MM.1S (cell line): ENCODE measurements around the gene SHISA9.

Source experiments
- DNase-seq: peaks from one replicate; pipeline ENCODE4 v3.0.0-alpha.2; 2015
- H2AFZ ChIP-seq: fragments of 300-600 bp; sonication (generic); 2 replicates; pipeline ENCODE4 v1.6.0; 2016; ENCODE audit warnings: antibody characterized with exemption, low read length
- H3F3A ChIP-seq: fragments of 300-600 bp; sonication (generic); 2 replicates; pipeline ENCODE4 v1.6.1; 2016; ENCODE audit warnings: mild to moderate bottlenecking, antibody characterized with exemption, low read length, moderate library complexity, mixed read lengths; ENCODE audit not compliant: insufficient read depth
- H3K27ac ChIP-seq: fragments of 300-600 bp; sonication (generic); 2 replicates; pipeline ENCODE4 v1.5.1; 2016; ENCODE audit warnings: mild to moderate bottlenecking, low read length
- H3K27me3 ChIP-seq: fragments of 300-600 bp; sonication (generic); replicated peaks from 2 replicates; pipeline ENCODE4 v1.6.0; 2016; ENCODE audit warnings: low read length; ENCODE audit not compliant: insufficient read depth
- H3K36me3 ChIP-seq: fragments of 300-600 bp; sonication (generic); replicated peaks from 2 replicates; pipeline ENCODE4 v1.6.1; 2016; ENCODE audit warnings: mild to moderate bottlenecking, low read length, mixed read lengths; ENCODE audit not compliant: insufficient read depth
- H3K4me1 ChIP-seq: fragments of 300-600 bp; sonication (generic); 2 replicates; pipeline ENCODE4 v1.6.1; 2016; ENCODE audit warnings: low read length, mixed read lengths
- H3K4me2 ChIP-seq: fragments of 300-600 bp; sonication (generic); 2 replicates; pipeline ENCODE4 v1.6.0; 2016; ENCODE audit warnings: low read depth, low read length
- H3K4me3 ChIP-seq: fragments of 300-600 bp; sonication (generic); 2 replicates; pipeline ENCODE4 v1.5.1; 2016; ENCODE audit warnings: low read length, mixed read lengths
- H3K79me2 ChIP-seq: fragments of 300-600 bp; sonication (generic); 2 replicates; pipeline ENCODE4 v1.6.1; 2016; ENCODE audit warnings: mixed run types, low read length, mixed read lengths
- H3K9ac ChIP-seq: fragments of 300-600 bp; sonication (generic); 2 replicates; pipeline ENCODE4 v1.6.1; 2016; ENCODE audit warnings: low read length, mixed read lengths
- H3K9me2 ChIP-seq: fragments of 300-600 bp; sonication (generic); replicated peaks from 2 replicates; pipeline ENCODE4 v1.6.1; 2016; ENCODE audit warnings: mild to moderate bottlenecking, low read length, mixed read lengths; ENCODE audit not compliant: insufficient read depth
- H3K9me3 ChIP-seq: fragments of 300-600 bp; sonication (generic); replicated peaks from 2 replicates; pipeline ENCODE4 v1.6.1; 2016; ENCODE audit warnings: mild to moderate bottlenecking, low read length, mixed read lengths; ENCODE audit not compliant: insufficient read depth
- H4K20me1 ChIP-seq: fragments of 300-600 bp; sonication (generic); 2 replicates; pipeline ENCODE4 v1.6.1; 2016; ENCODE audit warnings: mild to moderate bottlenecking, low read length, moderate library complexity, mixed read lengths; ENCODE audit not compliant: insufficient read depth
- CTCF ChIP-seq: fragments of 300-600 bp; sonication (generic); IDR thresholded peaks from 2 replicates; pipeline ENCODE4 v1.5.1; 2016; ENCODE audit warnings: antibody characterized with exemption, low read length, mixed read lengths
- EZH2 ChIP-seq: fragments of 300-600 bp; sonication (generic); optimal IDR thresholded peaks from 2 replicates; pipeline ENCODE3; 2017; ENCODE audit warnings: low read depth, mild to moderate bottlenecking, antibody characterized with exemption, low read length, mixed read lengths
- EZH2phosphoT487 ChIP-seq: fragments of 300-600 bp; sonication (generic); IDR thresholded peaks from 2 replicates; pipeline ENCODE4 v1.6.1; 2018; ENCODE audit warnings: antibody characterized with exemption, low read length

SHISA9 gene

GRCh38 chr16:13038591-13038990 is 137.2 kb downstream of the SHISA9 start:
- H3K27ac ChIP-seq, result no peak overlapping the region
- H3F3A ChIP-seq, result no peaks in the 10 kb centered on the region
- no peak overlapping the region for H2AFZ ChIP-seq
- H3K4me2 ChIP-seq, result no peak overlapping the region
- H3K27me3 ChIP-seq, result no peaks in the 10 kb centered on the region
- DNase-seq, result no peak
- no peaks in the 10 kb centered on the region for H3K79me2 ChIP-seq
- H3K36me3 ChIP-seq, result no peaks in the 10 kb centered on the region
- no peaks in the 10 kb centered on the region for H3K9me2 ChIP-seq
- no peak for TF ChIP-seq CTCF
- TF ChIP-seq EZH2phosphoT487, result no peak
- no peak for TF ChIP-seq EZH2
- H4K20me1 ChIP-seq, result no peaks in the 10 kb centered on the region
- no peaks in the 10 kb centered on the region for H3K4me1 ChIP-seq
- no peak overlapping the region for H3K4me3 ChIP-seq
- no peaks in the 10 kb centered on the region for H3K9me3 ChIP-seq
- H3K9ac ChIP-seq, result no peak overlapping the region

- H2AFZ ChIP-seq, result no peak overlapping the region
- H3K27me3 ChIP-seq, result no peaks in the 10 kb centered on the region
- TF ChIP-seq CTCF (no peak), EZH2 (no peak), EZH2phosphoT487 (no peak)
- no peaks in the 10 kb centered on the region for H3K79me2 ChIP-seq
- no peaks in the 10 kb centered on the region for H4K20me1 ChIP-seq
- H3K27ac ChIP-seq, result no peak overlapping the region
- H3K4me1 ChIP-seq, result no peaks in the 10 kb centered on the region
- no peaks in the 10 kb centered on the region for H3K36me3 ChIP-seq
- H3K9me3 ChIP-seq, result no peaks in the 10 kb centered on the region
- no peaks in the 10 kb centered on the region for H3K9me2 ChIP-seq
- no peak overlapping the region for H3K4me2 ChIP-seq
- H3F3A ChIP-seq, result no peaks in the 10 kb centered on the region
- no peak overlapping the region for H3K4me3 ChIP-seq
- DNase-seq, result no peak
- H3K9ac ChIP-seq, result no peak overlapping the region
Measured at GRCh38 chr16:13039526-13039925, 138.1 kb downstream of the SHISA9 start.

GRCh38 chr16:13041180-13041579 is 139.8 kb downstream of the SHISA9 start:
- no peaks in the 10 kb centered on the region for H3K9me3 ChIP-seq
- H2AFZ ChIP-seq, result no peak overlapping the region
- DNase-seq, result no peak
- H3K9me2 ChIP-seq, result no peaks in the 10 kb centered on the region
- H3K36me3 ChIP-seq, result no peaks in the 10 kb centered on the region
- no peaks in the 10 kb centered on the region for H4K20me1 ChIP-seq
- no peaks in the 10 kb centered on the region for H3K79me2 ChIP-seq
- H3K9ac ChIP-seq, result no peak overlapping the region
- H3K27me3 ChIP-seq, result no peaks in the 10 kb centered on the region
- no peak for TF ChIP-seq EZH2
- no peak for TF ChIP-seq EZH2phosphoT487
- no peak for TF ChIP-seq CTCF
- H3F3A ChIP-seq, result no peaks in the 10 kb centered on the region
- H3K4me3 ChIP-seq, result no peak overlapping the region
- no peak overlapping the region for H3K27ac ChIP-seq
- H3K4me2 ChIP-seq, result no peak overlapping the region
- H3K4me1 ChIP-seq, result no peaks in the 10 kb centered on the region
